MM.1S (cell line): ENCODE results near the gene G6PD.

Experiments
- EZH2 ChIP-seq: fragments of 300-600 bp; sonication (generic); optimal IDR thresholded peaks from 2 replicates; pipeline ENCODE3; 2017; ENCODE audit warnings: low read depth, mild to moderate bottlenecking, antibody characterized with exemption, low read length, mixed read lengths
- EZH2phosphoT487 ChIP-seq: fragments of 300-600 bp; sonication (generic); IDR thresholded peaks from 2 replicates; pipeline ENCODE4 v1.6.1; 2018; ENCODE audit warnings: antibody characterized with exemption, low read length
- TF ChIP-seq, protein P1 (sequence below): fragments of 300-600 bp; sonication (generic); IDR thresholded peaks from 2 replicates; pipeline ENCODE4 v1.5.1; 2016; ENCODE audit warnings: antibody characterized with exemption, low read length, mixed read lengths

GRCh38 chrX:154525606-154526490 lies 20.8 kb downstream of the G6PD start:
- TF ChIP-seq, protein P1, sequence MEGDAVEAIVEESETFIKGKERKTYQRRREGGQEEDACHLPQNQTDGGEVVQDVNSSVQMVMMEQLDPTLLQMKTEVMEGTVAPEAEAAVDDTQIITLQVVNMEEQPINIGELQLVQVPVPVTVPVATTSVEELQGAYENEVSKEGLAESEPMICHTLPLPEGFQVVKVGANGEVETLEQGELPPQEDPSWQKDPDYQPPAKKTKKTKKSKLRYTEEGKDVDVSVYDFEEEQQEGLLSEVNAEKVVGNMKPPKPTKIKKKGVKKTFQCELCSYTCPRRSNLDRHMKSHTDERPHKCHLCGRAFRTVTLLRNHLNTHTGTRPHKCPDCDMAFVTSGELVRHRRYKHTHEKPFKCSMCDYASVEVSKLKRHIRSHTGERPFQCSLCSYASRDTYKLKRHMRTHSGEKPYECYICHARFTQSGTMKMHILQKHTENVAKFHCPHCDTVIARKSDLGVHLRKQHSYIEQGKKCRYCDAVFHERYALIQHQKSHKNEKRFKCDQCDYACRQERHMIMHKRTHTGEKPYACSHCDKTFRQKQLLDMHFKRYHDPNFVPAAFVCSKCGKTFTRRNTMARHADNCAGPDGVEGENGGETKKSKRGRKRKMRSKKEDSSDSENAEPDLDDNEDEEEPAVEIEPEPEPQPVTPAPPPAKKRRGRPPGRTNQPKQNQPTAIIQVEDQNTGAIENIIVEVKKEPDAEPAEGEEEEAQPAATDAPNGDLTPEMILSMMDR: no peak
- TF ChIP-seq EZH2phosphoT487 (no peak), EZH2 (no peak)
